ENCODE results near the gene NTM. TPM values are rescaled to one million over a fixed set of nuclear protein-coding genes. Genes with fewer than 3 reads are reported as not detected.
A peak's percentile ranks its signal among the peaks of the same experiment; 100 is the strongest.

The NTM gene
- total and polyA plus RNA-seq, 2 donors (not counting 1 experiment from before 2014, with no cell fraction given): 12.3 to 28.6 TPM

- no peak overlapping the region for H3K4me3 ChIP-seq (replicated peaks in 1 of 4; ENCODE audit: control extremely low read depth in 1 of 4, insufficient read depth in 1 of 4, low read depth in 3 of 4, low read length in 4 of 4)
- no peak overlapping the region for H3K27ac ChIP-seq (ENCODE audit: insufficient read depth, low read length)
- TF ChIP-seq EZH2 (IDR thresholded peaks at IDR 0.05; ENCODE audit: low read length, missing control alignments) (no peak), CTCF (conservative IDR thresholded peaks at IDR 0.05 in 1 of 2, IDR thresholded peaks at IDR 0.05 in 1 of 2; ENCODE audit: low read depth in 1 of 2, low read length in 2 of 2) (no peak)
- no peaks in the 10 kb centered on the region for H3K36me3 ChIP-seq (ENCODE audit: control insufficient read depth, insufficient read depth, low read length)
- H3K4me2 ChIP-seq (ENCODE audit: extremely low read depth, insufficient read depth, low read length): no peak overlapping the region
- H3K27me3 ChIP-seq (ENCODE audit: control insufficient read depth, insufficient read depth, low read length): no peaks in the 10 kb centered on the region
- peaks cover 3% of the 10 kb centered on the region for H3K4me1 ChIP-seq (ENCODE audit: control insufficient read depth, extremely low read depth, insufficient read depth, low read length)
- H3K79me2 ChIP-seq (ENCODE audit: control insufficient read depth, insufficient read depth, low read length): no peaks in the 10 kb centered on the region
- H2AFZ ChIP-seq (ENCODE audit: low read length): no peak overlapping the region
- DNase-seq (ENCODE audit: low read depth in 2 of 2): no peak
- H3K9ac ChIP-seq (ENCODE audit: insufficient read depth, low read length): no peak overlapping the region
- no peaks in the 10 kb centered on the region for H4K20me1 ChIP-seq (ENCODE audit: control insufficient read depth, extremely low read depth, insufficient read depth, low read length)
- no peaks in the 10 kb centered on the region for H3K9me3 ChIP-seq (ENCODE audit: control insufficient read depth, insufficient read depth, low read depth, low read length)
Observed at GRCh38 chr11:131858505-131858904, 488.1 kb downstream of the NTM start.

GRCh38 chr11:131859538-131860210, 489.3 kb downstream of the NTM start:
- Histone ChIP-seq H3K27ac (ENCODE audit: insufficient read depth, low read length) (no peak overlapping the region), H3K4me3 (replicated peaks in 1 of 4; ENCODE audit: control extremely low read depth in 1 of 4, insufficient read depth in 1 of 4, low read depth in 3 of 4, low read length in 4 of 4) (no peak overlapping the region), H3K79me2 (ENCODE audit: control insufficient read depth, insufficient read depth, low read length) (no peaks in the 10 kb centered on the region), H2AFZ (ENCODE audit: low read length) (no peak overlapping the region), H3K9ac (ENCODE audit: insufficient read depth, low read length) (no peak overlapping the region), H3K27me3 (ENCODE audit: control insufficient read depth, insufficient read depth, low read length) (no peaks in the 10 kb centered on the region), H4K20me1 (ENCODE audit: control insufficient read depth, extremely low read depth, insufficient read depth, low read length) (no peaks in the 10 kb centered on the region), H3K4me1 (ENCODE audit: control insufficient read depth, extremely low read depth, insufficient read depth, low read length) (peaks cover 3% of the 10 kb centered on the region), H3K4me2 (ENCODE audit: extremely low read depth, insufficient read depth, low read length) (no peak overlapping the region), H3K9me3 (ENCODE audit: control insufficient read depth, insufficient read depth, low read depth, low read length) (no peaks in the 10 kb centered on the region), H3K36me3 (ENCODE audit: control insufficient read depth, insufficient read depth, low read length) (no peaks in the 10 kb centered on the region)
- no peak for TF ChIP-seq EZH2 (IDR thresholded peaks at IDR 0.05; ENCODE audit: low read length, missing control alignments)
- TF ChIP-seq CTCF (conservative IDR thresholded peaks at IDR 0.05 in 1 of 2, IDR thresholded peaks at IDR 0.05 in 1 of 2; ENCODE audit: low read depth in 1 of 2, low read length in 2 of 2): no peak
- DNase-seq (ENCODE audit: low read depth in 2 of 2): peak; percentile 20 to 81

GRCh38 chr11:131864228-131864627, 493.8 kb downstream of the NTM start:
- no peak overlapping the region for H3K9ac ChIP-seq (ENCODE audit: insufficient read depth, low read length)
- no peak overlapping the region for H3K4me3 ChIP-seq (replicated peaks in 1 of 4; ENCODE audit: control extremely low read depth in 1 of 4, insufficient read depth in 1 of 4, low read depth in 3 of 4, low read length in 4 of 4)
- no peak overlapping the region for H2AFZ ChIP-seq (ENCODE audit: low read length)
- no peak overlapping the region for H3K4me2 ChIP-seq (ENCODE audit: extremely low read depth, insufficient read depth, low read length)
- peaks cover 3% of the 10 kb centered on the region for H3K4me1 ChIP-seq (ENCODE audit: control insufficient read depth, extremely low read depth, insufficient read depth, low read length)
- H3K9me3 ChIP-seq (ENCODE audit: control insufficient read depth, insufficient read depth, low read depth, low read length): no peaks in the 10 kb centered on the region
- H3K79me2 ChIP-seq (ENCODE audit: control insufficient read depth, insufficient read depth, low read length): no peaks in the 10 kb centered on the region
- TF ChIP-seq EZH2 (IDR thresholded peaks at IDR 0.05; ENCODE audit: low read length, missing control alignments): no peak
- TF ChIP-seq CTCF (conservative IDR thresholded peaks at IDR 0.05 in 1 of 2, IDR thresholded peaks at IDR 0.05 in 1 of 2; ENCODE audit: low read depth in 1 of 2, low read length in 2 of 2): no peak
- no peaks in the 10 kb centered on the region for H4K20me1 ChIP-seq (ENCODE audit: control insufficient read depth, extremely low read depth, insufficient read depth, low read length)
- no peak overlapping the region for H3K27ac ChIP-seq (ENCODE audit: insufficient read depth, low read length)
- DNase-seq (ENCODE audit: low read depth in 2 of 2): no peak
- no peaks in the 10 kb centered on the region for H3K36me3 ChIP-seq (ENCODE audit: control insufficient read depth, insufficient read depth, low read length)
- no peaks in the 10 kb centered on the region for H3K27me3 ChIP-seq (ENCODE audit: control insufficient read depth, insufficient read depth, low read length)
